ENCODE data around the gene OPA3. TPM values are rescaled to one million over a fixed set of nuclear protein-coding genes. Genes with fewer than 3 reads are reported as not detected.
"Not testable (repeated sequence)": the region's sequence is repeated elsewhere in the genome, so short reads cannot be mapped to it uniquely, and the experiment has no call there.

Gene OPA3
- total RNA-seq, 2 experiments from 2014 or later = 5.8 to 12.0 TPM

DNA sequence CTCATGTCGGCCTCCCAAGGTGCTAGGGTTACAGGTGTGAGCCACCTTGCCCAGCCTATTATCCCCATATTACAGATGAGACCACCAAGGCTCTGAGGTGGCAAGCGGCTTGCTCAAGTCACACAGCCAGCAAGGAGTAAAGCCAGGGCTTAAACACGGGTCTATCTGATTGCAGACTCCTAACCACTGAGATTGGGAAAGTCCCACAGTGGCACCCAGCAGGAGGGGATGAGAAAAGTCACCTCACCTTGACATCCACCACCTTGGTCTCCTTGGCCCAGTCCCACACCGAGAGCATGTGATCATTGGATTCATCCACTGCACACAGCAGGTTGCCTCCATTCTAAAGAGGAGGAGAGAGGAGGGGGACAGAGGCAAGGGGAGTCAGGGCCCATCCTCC, 45.1 kb upstream of the OPA3 start:
- no peaks in the 10 kb centered on the region for H4K20me1 ChIP-seq (ENCODE audit: insufficient read depth, low read length)
- H3K4me3 ChIP-seq (ENCODE audit: low read depth, low read length, poor library complexity, severe bottlenecking) = no peak overlapping the region
- no peaks in the 10 kb centered on the region for H3K4me1 ChIP-seq (ENCODE audit: insufficient read depth, low read length, poor library complexity, severe bottlenecking)
- ChIA-PET POLR2A (interaction anchor here (1.1 kb wide), 1 partner anchor 12 kb away, joined by 4 read pairs; no protein-coding TSS in a partner anchor), CTCF (ENCODE audit: unreplicated experiment) (no interaction called here)
- H3K4me2 ChIP-seq (ENCODE audit: low read length) = no peak overlapping the region
- H3K9me2 ChIP-seq (ENCODE audit: insufficient read depth, low read length) = no peaks in the 10 kb centered on the region
- no peaks in the 10 kb centered on the region for H3K79me2 ChIP-seq (ENCODE audit: insufficient read depth, low read depth, low read length)
- H3K36me3 ChIP-seq (ENCODE audit: insufficient read depth, low read length) = peaks cover 15% of the 10 kb centered on the region
- no peak for DNase-seq (ENCODE audit: low spot score)
- BruUV-seq (replicated peaks) = no TSS peak
- intact Hi-C loops (cut with micrococcal nuclease; ENCODE audit: unreplicated experiment) = no loop called here
- H3K9me3 ChIP-seq (ENCODE audit: low read length) = no peaks in the 10 kb centered on the region
- H2AFZ ChIP-seq (ENCODE audit: low read length) = no peak overlapping the region
- H3K27ac ChIP-seq (ENCODE audit: low read depth, low read length, poor library complexity, severe bottlenecking) = no peak overlapping the region
- TF ChIP-seq EZH2phosphoT487 (IDR thresholded peaks at IDR 0.05; ENCODE audit: borderline replicate concordance, low read depth, low read length) (no peak), CTCF (conservative IDR thresholded peaks at IDR 0.05; ENCODE audit: low read length) (no peak)

DNA sequence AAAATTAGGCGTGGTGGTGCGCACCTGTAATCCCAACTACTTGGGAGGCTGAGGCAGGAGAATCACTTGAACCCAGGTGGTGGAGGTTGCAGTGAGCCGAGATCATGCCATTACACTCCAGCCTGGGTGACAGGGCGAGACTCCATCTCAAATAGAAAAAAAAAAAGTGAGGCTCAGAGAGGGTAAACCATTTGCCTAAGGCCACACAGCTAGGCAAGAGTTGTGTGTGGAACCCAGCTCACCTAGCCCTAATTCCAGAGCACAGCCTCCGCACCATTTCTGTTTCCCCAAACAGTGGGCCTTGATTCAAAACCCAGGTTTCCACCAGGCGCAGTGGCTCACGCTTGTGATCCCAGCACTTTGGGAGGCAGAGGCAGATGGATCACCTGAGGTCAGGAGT, 43.6 kb upstream of the OPA3 start:
- H3K36me3 ChIP-seq (ENCODE audit: insufficient read depth, low read length) = peaks cover 15% of the 10 kb centered on the region
- H3K4me2 ChIP-seq (ENCODE audit: low read length); BruUV-seq (replicated peaks); H3K4me1 ChIP-seq (ENCODE audit: insufficient read depth, low read length, poor library complexity, severe bottlenecking); DNase-seq (ENCODE audit: low spot score); H2AFZ ChIP-seq (ENCODE audit: low read length); H4K20me1 ChIP-seq (ENCODE audit: insufficient read depth, low read length); H3K4me3 ChIP-seq (ENCODE audit: low read depth, low read length, poor library complexity, severe bottlenecking); CTCF ChIA-PET (ENCODE audit: unreplicated experiment); H3K27ac ChIP-seq (ENCODE audit: low read depth, low read length, poor library complexity, severe bottlenecking); H3K9me2 ChIP-seq (ENCODE audit: insufficient read depth, low read length); H3K9me3 ChIP-seq (ENCODE audit: low read length); intact Hi-C loops (cut with micrococcal nuclease; ENCODE audit: unreplicated experiment); H3K79me2 ChIP-seq (ENCODE audit: insufficient read depth, low read depth, low read length): not testable (repeated sequence)
- POLR2A ChIA-PET = interaction anchor here (0.7 kb wide), 1 partner anchor 123 kb away, joined by 3 read pairs; no protein-coding TSS in a partner anchor

DNA sequence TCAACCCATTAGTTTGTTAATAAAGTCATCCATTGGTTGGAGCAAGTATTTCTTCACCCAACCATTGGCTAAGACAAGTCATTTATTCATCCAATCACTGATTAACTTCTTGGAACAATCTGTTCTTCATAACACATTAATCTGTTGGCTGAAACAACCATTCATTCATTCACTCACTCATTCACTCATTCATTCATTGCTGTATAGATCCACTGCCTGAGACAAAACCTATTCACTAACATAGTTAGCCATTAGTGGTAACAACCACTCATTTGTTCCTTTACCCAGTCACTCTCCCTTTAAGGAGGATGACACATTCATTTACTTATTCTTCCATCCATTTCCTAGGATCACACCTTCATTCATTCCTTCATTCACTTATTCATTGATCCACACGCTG, 39.4 kb upstream of the OPA3 start:
- ChIA-PET CTCF (ENCODE audit: unreplicated experiment) (no interaction called here), POLR2A (no interaction called here)
- H3K79me2 ChIP-seq (ENCODE audit: insufficient read depth, low read depth, low read length) = no peaks in the 10 kb centered on the region
- H3K9me3 ChIP-seq (ENCODE audit: low read length) = no peaks in the 10 kb centered on the region
- H2AFZ ChIP-seq (ENCODE audit: low read length) = no peak overlapping the region
- no peaks in the 10 kb centered on the region for H3K9me2 ChIP-seq (ENCODE audit: insufficient read depth, low read length)
- no peaks in the 10 kb centered on the region for H4K20me1 ChIP-seq (ENCODE audit: insufficient read depth, low read length)
- H3K27ac ChIP-seq (ENCODE audit: low read depth, low read length, poor library complexity, severe bottlenecking) = no peak overlapping the region
- BruUV-seq (replicated peaks) = no TSS peak
- TF ChIP-seq CTCF (conservative IDR thresholded peaks at IDR 0.05; ENCODE audit: low read length) = no peak
- no peak for TF ChIP-seq EZH2phosphoT487 (IDR thresholded peaks at IDR 0.05; ENCODE audit: borderline replicate concordance, low read depth, low read length)
- no peak for DNase-seq (ENCODE audit: low spot score)
- H3K36me3 ChIP-seq (ENCODE audit: insufficient read depth, low read length) = peaks cover 17% of the 10 kb centered on the region
- intact Hi-C loops (cut with micrococcal nuclease; ENCODE audit: unreplicated experiment) = no loop called here
- H3K4me3 ChIP-seq (ENCODE audit: low read depth, low read length, poor library complexity, severe bottlenecking) = no peak overlapping the region
- no peaks in the 10 kb centered on the region for H3K4me1 ChIP-seq (ENCODE audit: insufficient read depth, low read length, poor library complexity, severe bottlenecking)
- H3K4me2 ChIP-seq (ENCODE audit: low read length) = no peak overlapping the region
